Stimulated activated CD4-positive, alpha-beta T cell treated with anti-CD3 and anti-CD28 coated beads, Interleukin-4, amount 100 ng/mL, for 24 hours (primary cell): Measurements from ENCODE around the gene MCM8.
A peak's percentile ranks its signal among the peaks of the same experiment; 100 is the strongest.

Experiments
- DNase-seq: peaks from one replicate; pipeline ENCODE4 v3.0.0-alpha.2; 2020

Gene MCM8

GRCh38 chr20:5949943-5950270, 545 bp upstream of the MCM8 start:
- no peak for DNase-seq

DNA sequence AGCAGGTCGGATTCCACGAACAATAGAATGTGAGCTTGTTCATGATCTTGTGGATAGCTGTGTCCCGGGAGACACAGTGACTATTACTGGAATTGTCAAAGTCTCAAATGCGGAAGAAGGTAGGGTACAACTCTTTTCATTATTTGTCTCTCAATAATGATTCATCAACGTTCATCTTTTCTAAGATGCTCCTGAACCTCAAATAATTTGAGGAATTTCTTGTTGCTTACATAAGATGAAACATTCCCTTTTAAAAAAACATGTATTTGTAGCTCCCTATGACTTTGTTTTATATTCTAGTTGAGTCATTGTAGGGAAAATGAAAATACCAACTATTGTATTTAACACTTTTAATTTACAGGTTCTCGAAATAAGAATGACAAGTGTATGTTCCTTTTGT, 17.0 kb downstream of the MCM8 start:
- DNase-seq: no peak

DNA sequence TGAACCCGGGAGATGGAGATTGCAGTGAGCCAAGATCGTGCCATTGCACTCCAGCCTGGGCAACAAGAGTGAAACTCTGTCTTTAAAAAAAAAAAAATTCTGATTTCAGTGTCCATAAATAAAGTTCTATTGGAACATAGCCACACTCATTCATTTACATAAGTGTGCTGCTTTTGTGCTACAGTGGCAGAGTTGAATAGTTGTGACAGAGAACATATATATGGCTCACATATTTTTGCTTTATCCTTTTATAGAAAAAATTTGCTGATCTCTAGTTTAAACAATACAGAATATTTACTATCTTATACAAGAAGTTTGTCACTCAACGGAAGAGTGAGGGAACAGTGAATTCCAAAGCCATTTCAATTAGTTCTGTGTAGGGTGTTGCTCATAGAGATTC, 18.0 kb downstream of the MCM8 start:
- no peak for DNase-seq

- DNase-seq: no peak
Observed at GRCh38 chr20:5969348-5969935, 19.0 kb downstream of the MCM8 start.

DNA sequence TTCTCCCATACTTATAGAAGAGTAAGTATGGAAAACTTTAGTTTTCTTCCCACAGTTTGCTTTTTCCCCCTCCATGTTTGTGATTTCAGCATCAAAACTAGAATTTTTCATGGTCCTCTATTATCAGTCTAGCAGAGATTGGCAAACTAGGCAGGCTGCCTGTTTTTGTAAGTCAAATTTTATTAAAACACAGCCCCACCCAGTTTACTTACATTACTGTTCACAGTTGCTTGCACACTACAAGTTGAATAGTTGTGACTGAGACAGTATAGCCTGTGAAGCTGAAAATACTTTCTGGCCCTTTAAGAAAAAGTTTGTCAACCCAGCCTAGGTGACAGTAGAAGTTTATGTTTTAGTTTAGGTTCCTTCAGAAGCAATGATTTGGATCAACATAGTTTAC, 19.5 kb downstream of the MCM8 start:
- no peak for DNase-seq

DNA sequence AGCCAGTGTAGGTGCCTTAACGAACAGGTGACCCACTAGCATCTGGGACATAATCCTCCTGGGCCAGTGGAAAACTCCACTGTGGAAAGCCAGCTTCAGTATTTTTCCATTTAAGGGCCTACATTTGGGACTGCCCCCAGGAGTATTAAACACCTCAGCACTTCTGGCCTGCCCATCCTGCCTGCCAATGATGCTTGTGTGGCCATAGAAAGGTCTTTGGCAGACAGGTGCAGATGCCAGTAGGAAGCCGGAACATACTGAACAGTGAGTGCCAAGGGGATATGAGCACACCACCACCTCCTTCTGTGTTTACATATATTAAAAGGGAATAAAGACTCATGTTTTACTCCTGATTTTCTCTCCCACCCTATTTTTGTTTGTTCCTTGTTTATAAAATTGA, 19.9 kb downstream of the MCM8 start:
- no peak for DNase-seq

DNA sequence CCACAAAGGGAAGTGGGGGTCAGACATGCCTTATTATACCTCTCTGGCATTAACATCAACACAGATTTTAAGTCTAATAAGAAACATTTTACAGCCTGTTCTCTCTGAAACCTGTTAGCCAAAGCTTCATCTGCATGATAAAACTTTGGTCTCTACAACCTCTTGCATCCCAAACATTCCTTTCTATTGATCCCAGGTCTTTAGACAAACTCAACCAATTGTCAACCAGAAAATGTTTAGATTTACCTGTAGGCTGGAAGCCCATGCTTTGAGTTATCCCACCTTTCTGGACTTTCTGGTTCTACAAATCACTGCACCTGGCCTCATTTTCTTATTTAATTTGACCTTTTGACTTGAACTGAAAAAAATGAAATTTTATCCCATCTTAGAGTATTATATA, 20.8 kb downstream of the MCM8 start:
- no peak for DNase-seq

DNA sequence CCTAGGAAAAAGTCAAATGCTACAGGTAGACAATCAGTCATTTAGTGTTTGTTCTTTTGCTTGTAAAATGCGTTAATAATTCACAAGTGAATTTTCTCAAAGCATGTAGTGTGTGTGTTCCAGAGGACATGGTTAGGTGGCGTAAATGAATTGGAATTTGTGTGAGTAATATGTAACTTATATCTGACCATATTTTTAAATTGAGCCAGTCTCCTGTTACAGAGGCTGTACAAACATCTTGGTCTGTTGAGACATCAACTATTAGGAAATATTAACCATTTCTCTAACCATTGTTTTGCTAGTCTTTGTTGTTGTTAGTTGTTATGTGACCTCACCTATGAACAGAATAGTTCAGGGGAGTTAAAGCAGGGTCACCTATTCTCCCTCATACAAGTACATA, 22.7 kb downstream of the MCM8 start:
- no peak for DNase-seq

DNA sequence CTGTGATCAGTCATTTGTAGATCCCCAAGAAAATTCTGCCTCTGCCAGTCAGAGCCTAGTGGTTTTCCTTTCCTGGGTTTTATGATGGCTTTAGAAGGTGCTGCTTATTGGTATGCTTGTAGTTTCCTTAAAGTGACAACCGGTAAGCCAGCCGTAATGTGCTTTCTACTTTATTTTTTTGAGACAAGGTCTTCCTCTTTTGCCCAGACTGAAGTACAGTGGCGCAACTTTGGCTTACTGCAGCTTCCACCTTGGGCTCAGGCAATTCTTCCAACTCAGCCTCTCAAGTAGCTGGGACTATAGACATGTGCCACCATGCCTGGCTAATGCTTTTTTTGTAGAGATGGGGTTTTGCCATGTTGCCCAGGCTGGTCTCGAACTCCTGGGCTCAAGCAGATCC, 23.5 kb downstream of the MCM8 start:
- no peak for DNase-seq

DNA sequence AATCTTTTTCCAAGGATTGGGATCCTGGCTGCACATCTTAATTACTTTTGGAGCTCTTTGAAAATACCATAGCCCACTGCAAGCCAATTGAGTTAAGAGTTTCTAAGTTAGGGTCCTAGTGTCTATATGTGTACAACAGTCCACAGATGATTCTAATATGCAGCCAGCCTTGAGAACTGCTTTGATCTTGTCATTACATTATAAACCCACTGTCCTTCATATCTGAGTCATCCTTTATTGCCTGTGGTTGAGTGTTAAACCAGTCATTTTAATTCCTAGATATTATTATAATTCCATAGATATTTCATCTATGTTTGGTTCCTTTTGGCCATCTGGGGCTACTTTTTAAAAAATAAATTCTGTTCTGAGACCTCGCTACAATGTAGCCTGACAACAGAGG, 24.1 kb downstream of the MCM8 start:
- DNase-seq: no peak

- DNase-seq: no peak
Observed at GRCh38 chr20:5975778-5976177, 25.3 kb downstream of the MCM8 start.

DNA sequence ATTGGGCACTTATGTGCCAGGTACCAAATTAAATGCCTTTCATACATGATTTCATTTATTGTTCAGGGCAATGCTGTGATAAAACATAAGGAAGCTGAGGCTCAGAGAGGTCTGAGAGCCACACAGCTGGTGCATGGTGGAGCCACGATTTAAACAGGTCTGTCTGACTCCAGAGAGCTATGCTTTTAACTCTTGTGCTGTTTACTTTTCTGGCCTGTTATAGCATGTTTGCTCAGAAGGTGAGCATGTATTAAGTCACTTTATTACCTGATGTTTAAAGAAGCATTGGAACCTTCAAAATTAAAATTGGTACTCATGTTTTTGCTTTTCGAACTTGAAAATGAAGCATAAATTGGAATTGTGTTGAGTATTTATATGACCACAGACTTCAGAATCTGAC, 26.8 kb downstream of the MCM8 start:
- no peak for DNase-seq

DNA sequence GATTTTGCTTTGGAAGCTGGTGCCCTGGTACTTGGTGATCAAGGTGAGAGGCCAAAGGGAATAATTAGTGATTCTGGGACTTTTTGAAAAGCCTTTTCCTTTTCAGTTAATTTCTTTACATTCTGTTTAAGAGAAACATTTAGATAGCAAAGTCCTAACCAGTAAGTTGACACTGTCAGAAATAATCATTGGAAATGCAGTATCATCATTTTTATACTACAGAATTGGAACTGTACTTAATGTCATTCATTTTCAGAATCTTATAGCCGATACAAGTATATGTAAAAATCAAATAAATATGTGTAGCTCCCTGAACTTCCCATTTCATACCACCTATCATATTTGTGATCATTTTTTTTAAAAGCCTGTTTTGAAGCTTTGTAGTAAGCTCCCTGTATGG, 27.5 kb downstream of the MCM8 start:
- no peak for DNase-seq

- DNase-seq: no peak
Observed at GRCh38 chr20:5979801-5980200, 29.3 kb downstream of the MCM8 start.

DNA sequence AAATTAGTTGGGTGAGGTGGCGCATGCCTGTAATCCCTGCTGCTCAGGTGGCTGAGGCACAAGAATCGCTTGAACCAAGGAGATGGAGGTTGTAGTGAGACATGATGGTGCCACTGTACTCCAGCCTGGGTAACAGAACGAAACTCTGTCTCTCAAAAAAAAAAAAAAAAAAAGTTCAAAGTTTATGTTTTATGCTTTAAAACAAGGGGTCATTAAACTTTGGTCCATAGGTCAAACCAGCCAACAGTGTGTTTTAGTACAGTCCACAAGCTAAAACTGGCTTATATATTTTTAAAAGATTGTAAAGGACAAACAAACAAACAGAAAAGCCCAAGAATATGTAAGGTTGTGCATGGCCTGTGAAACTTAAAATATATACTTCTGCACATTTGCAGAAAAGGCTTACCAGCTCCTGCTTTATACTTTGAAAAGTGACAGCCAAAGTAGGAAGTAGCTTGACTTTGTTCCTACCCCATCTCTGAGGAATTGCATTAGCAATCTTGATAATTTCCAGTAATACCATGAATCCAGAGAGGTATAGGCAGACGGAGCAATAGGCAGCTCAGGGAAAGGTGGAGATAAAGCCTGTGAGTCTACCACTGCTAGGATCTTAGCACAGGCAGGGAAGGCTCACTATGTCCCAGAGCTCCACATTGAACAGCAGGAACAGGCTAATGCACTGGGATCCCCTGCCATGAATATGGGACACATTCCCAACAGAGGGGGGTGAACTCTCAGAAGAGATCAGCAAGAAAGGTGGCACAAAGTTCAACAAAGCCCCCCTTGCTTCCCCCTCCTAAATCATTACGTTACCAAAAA, 30.5 kb downstream of the MCM8 start:
- no peak for DNase-seq

DNA sequence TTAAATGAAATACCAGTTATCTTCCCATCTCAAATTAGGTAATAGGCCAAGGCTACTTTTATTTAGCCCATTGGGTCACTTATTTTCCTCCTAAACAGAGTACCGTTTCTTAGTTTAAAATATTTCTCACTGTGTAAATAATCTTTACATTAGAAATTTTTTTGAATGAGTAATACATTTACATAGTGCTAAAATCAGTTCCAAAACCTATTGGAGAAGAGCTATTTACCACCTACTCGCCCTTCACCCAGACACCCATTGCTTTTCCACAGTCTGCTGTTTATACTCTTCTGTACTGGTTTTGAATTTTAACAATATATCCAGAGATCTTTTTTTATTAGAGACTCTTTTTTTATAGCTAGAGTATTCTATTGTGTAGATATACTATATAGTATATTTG, 36.9 kb downstream of the MCM8 start:
- no peak for DNase-seq

GRCh38 chr20:5989539-5989938, 39.1 kb downstream of the MCM8 start:
- DNase-seq: no peak

GRCh38 chr20:5990946-5991345, 40.5 kb downstream of the MCM8 start:
- no peak for DNase-seq

DNA sequence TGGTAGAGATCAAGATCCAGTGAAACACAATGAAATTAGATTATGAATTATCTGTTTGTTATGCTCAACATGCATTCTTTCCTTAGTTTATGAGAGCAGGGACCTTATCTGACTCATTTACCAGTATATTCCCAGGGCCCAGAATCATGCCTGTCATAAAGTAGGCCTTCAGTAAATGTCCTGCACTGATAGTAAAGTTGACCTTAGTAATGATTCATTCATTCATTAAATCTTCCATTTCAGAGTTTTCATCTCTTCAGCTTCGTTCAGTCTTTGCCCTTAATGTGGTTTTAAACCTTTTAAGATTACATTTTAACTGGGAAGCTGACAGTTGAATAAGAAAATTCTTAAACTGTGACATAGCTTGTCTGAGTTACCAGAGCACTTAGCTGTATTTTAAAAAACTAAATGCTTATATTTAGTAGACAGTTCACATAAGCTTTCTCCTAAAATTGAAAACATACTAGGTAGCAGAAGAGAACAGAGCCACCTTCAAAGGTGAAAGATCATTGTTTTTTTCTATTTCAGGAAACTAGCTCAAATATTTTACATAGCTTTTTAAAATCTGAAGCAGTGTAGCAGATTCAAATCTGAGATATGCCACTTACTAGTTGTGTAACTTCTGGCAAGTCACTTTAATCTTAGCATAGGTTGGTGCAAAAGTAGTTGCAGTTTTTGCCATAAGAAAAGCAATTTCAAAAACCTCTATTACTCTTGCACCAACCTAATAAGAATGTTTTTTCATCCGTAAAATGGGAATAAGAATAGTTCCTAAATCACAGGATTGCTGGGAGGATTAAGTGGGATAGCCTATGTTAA, 41.4 kb downstream of the MCM8 start:
- no peak for DNase-seq

DNA sequence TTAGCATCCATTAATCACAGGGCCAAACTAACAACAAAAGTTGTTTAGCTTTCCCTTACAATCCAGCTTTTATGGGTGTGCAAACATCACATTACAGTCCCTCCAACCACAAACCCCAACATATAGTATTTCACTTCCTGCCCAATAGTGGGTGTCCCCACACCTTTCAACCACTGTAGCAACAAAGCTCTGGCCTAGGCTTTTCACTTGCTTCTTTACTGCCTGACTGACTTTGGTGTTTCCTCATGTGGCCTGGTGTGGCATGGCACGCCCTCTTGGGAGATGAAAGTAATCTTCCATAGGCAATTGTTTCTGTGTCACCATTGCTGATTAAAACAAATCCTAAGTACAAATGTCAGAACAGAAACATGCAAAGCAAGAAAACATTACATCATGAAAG, 46.3 kb downstream of the MCM8 start:
- peak; percentile 29 for DNase-seq

GRCh38 chr20:5999783-6000182, 49.3 kb downstream of the MCM8 start:
- DNase-seq: no peak

GRCh38 chr20:6000871-6001270, 50.4 kb downstream of the MCM8 start:
- DNase-seq: no peak

GRCh38 chr20:6006603-6006949, 56.1 kb downstream of the MCM8 start:
- DNase-seq: no peak

DNA sequence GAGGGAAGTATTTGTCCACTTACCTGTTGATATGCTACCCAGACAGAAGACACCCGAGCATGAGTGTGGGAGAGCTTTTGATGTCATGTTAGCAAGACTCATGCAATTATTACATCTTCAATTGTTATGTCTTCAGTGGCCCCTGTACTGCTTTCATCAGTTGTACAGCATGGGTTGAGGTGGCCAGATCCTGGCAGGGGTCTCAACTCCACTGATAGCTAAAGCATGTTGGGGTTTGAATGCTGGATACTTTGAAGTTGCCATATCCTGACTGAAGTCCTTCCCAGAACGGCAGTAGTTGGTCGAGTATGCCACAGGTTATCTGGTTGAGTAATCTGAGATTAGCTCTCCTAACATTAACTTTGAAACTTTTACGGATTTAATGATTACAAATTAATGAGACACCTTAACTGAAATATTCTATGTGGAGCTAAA, 56.7 kb downstream of the MCM8 start:
- DNase-seq: no peak
